ENCODE results near the gene FZR1.
A peak's percentile ranks its signal among the peaks of the same experiment; 100 is the strongest.

Gene FZR1

DNA sequence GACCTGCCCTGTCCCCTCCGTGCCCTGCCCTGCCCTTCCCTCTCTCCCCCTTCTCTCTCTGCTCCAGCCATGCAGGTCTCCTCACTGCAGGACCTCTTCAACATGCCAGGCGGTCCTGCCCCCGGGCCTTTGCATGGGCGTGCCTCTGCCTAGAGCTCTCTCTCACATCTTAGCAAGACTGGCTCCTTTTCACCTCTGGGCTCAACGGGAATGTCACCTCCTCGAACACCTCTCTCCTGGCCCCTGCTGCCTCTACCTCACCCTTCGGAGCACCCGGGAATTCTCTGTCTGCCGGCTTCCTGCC is 45.6 kb downstream of the FZR1 start:
- H3K4me1 Mint-ChIP-seq, result peaks cover 21% of the 10 kb centered on the region
- H3K36me3 Mint-ChIP-seq (ENCODE audit: low read depth), result no peaks in the 10 kb centered on the region
- H3K4me3 Mint-ChIP-seq, result no peak overlapping the region
- H3K27ac Mint-ChIP-seq, result no peak overlapping the region
- DNase-seq, result no peak
- no peaks in the 10 kb centered on the region for H3K9me3 Mint-ChIP-seq
- no peak for TF ChIP-seq CTCF (IDR thresholded peaks at IDR 0.05)
- peaks cover 2% of the 10 kb centered on the region for H3K27me3 Mint-ChIP-seq (ENCODE audit: low read depth, poor library complexity)

DNA sequence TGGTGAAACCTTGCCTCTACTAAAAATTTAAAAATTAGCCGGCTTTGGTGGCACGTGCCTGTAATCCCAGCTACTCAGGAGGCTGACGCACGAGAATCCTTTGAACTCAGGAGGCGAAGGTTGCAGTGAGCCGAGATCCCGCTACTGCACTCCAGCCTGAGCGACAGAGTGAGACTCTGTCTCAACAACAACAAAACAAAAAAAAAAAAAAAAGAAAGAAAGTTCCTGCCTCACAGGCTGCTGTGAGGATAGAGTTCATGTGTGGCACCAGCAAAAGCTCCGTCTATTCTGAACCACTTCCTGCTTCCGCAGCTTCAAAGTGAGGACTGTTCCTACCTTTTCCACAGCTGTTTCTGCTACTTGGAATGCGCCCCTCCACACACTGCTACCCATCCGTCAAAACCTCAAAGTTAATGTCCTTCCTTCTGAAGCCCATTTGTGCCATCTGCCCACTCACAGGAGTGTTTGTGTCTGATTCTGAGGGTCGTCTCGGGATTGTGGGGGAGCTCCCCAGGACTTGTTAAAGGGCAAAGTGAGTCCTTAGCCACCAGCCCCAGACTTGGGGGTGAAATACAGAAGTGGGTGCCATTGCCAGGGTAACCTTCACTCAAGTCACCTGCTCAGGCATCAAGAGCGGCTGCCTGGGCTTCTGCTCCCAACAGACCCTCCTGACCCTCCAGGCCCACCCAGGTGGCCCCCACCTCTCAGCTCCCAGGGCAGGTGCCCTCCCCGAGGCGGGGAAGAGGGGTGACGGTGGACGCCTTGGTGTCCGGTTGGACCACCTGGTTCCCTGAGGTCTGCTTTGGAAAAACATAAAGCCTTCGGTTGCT is 48.4 kb downstream of the FZR1 start:
- TF ChIP-seq CTCF (IDR thresholded peaks at IDR 0.05), result no peak
- Mint-ChIP-seq H3K4me3 (peak overlapping the region; percentile 60), H3K36me3 (ENCODE audit: low read depth) (no peaks in the 10 kb centered on the region), H3K4me1 (peaks cover 28% of the 10 kb centered on the region), H3K9me3 (no peaks in the 10 kb centered on the region), H3K27ac (peak overlapping the region; percentile 12), H3K27me3 (ENCODE audit: low read depth, poor library complexity) (peaks cover 3% of the 10 kb centered on the region)
- DNase-seq, result no peak

DNA sequence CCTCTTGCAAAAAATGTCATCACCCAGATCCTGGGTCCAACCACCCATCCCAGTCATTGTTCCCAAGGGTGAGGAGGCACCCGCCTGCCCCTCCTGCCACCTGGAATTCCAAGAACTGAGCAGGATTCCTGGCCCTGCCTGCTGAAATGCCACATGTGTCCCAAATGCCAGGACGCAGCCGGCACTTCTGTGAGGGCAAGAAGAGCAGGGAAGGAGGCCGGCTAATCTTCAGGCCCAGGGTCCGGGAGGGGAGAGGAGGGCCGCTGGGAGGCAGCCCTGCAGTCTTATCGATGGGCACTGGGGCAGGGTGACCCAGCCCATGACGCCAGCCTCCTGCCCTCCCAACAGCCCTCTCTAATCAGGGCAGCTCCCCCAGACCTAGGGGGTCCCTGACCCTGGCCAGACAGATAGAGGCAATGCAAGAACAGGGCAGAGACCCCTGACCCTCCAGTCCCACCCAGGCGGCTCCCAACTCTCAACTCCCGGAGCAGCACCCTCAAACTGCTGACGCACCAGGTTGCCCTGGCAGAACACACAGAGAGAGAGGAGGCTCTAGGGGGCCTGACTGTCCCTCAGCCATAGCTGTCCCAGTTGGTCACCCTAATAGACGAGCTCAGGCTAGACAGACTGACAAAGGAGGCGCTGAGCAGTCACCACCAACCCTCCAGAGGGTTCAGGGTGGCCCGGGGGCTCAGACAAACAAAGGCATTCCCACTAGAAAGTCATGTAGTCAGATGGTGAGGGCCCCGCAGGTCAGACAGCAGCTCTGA is 49.7 kb downstream of the FZR1 start:
- no peak for DNase-seq
- Mint-ChIP-seq H3K9me3 (no peaks in the 10 kb centered on the region), H3K4me1 (peaks cover 28% of the 10 kb centered on the region)

GRCh38 chr19:3556423-3556977 is 50.4 kb downstream of the FZR1 start:
- Mint-ChIP-seq H3K4me3 (peak overlapping the region; percentile 97), H3K9me3 (no peaks in the 10 kb centered on the region), H3K27ac (no peak overlapping the region), H3K4me1 (peaks cover 28% of the 10 kb centered on the region), H3K27me3 (ENCODE audit: low read depth, poor library complexity) (peaks cover 3% of the 10 kb centered on the region), H3K36me3 (ENCODE audit: low read depth) (no peaks in the 10 kb centered on the region)
- no peak for TF ChIP-seq CTCF (IDR thresholded peaks at IDR 0.05)
- no peak for DNase-seq

More for the DNA sequence above, 49.7 kb downstream of the FZR1 start:
- H3K4me3 Mint-ChIP-seq, result peak overlapping the region; percentile 97
- no peaks in the 10 kb centered on the region for H3K36me3 Mint-ChIP-seq (ENCODE audit: low read depth)
- TF ChIP-seq CTCF (IDR thresholded peaks at IDR 0.05), result no peak
- H3K27ac Mint-ChIP-seq, result no peak overlapping the region
- H3K27me3 Mint-ChIP-seq (ENCODE audit: low read depth, poor library complexity), result peaks cover 3% of the 10 kb centered on the region

- Mint-ChIP-seq H3K36me3 (ENCODE audit: low read depth) (no peaks in the 10 kb centered on the region), H3K27ac (no peak overlapping the region), H3K27me3 (ENCODE audit: low read depth, poor library complexity) (peaks cover 3% of the 10 kb centered on the region), H3K4me1 (peaks cover 28% of the 10 kb centered on the region), H3K4me3 (peak overlapping the region; percentile 97), H3K9me3 (no peaks in the 10 kb centered on the region)
- peak; percentile 45 for DNase-seq
- no peak for TF ChIP-seq CTCF (IDR thresholded peaks at IDR 0.05)
Measured at GRCh38 chr19:3556978-3557460, 50.9 kb downstream of the FZR1 start.

All from nephron progenitor cell (in vitro differentiated cells).